Activated CD8-positive, alpha-beta memory T cell treated with anti-CD3 and anti-CD28 coated beads, Interleukin-2, amount 50 U/mL, for 4 hours (primary cell): ENCODE measurements around the gene TBC1D3B.
"Not testable (repeated sequence)": the region's sequence is repeated elsewhere in the genome, so short reads cannot be mapped to it uniquely, and the experiment has no call there.

Experiments used
- DNase-seq: peaks from one replicate; pipeline ENCODE4 v3.0.0-alpha.2; 2020

The TBC1D3B gene

GRCh38 chr17:36127199-36127893, 49.1 kb downstream of the TBC1D3B start:
- DNase-seq: no peak

- DNase-seq: no peak
These were observed 51.3 kb downstream of the TBC1D3B start for GRCh38 chr17:36124879-36125824.

- no peak for DNase-seq
These were observed 53.0 kb downstream of the TBC1D3B start for GRCh38 chr17:36123431-36123830.

GRCh38 chr17:36121099-36121498, 55.3 kb downstream of the TBC1D3B start:
- not testable (repeated sequence) for DNase-seq

GRCh38 chr17:36120221-36120620, 56.2 kb downstream of the TBC1D3B start:
- no peak for DNase-seq

GRCh38 chr17:36118477-36119353, 57.7 kb downstream of the TBC1D3B start:
- DNase-seq: no peak

- DNase-seq: no peak
These were observed 58.7 kb downstream of the TBC1D3B start for GRCh38 chr17:36117505-36118382.
